ENCODE data around the gene BMAL1.

BMAL1 gene

DNA sequence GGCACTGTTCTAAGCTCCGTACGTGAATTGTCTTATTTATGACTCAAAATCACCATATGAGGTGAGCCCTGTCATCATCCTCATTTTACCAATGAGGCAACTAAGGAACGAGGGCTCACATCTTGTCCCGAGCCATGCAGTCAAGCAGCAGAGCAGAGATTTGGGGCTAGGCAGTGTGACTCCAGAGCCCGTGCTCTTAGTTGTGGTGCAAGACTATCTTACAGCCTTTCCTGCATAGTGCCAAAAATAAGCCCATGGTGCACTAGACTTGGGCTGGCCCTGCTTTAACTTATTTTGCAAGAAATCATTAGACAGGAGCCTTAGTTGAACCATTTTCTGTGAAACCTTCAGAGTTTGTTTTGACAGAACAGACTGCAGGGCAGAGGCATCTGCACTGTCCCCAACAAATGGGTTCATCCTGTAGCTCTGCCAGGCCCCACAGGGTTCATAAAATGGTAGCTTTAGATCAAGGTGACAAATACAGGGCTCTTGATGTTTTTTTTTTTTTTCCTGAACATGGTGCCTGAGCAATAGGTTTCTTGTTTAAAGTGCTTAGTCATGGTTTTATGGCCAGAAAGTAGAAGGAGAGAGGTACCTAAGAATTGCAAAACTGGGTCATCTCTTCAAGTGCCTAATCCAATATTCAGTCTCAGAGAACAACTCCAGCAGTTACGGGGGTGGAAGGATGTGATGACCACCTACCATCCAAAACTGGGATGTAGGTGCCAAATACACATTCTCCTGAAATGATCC lies 56.6 kb downstream of the BMAL1 start:
- H3K9me3 Mint-ChIP-seq = no peaks in the 10 kb centered on the region
- peaks cover 13% of the 10 kb centered on the region for H3K36me3 Mint-ChIP-seq
- peak overlapping the region; percentile 74 for H3K27ac Mint-ChIP-seq
- peak overlapping the region; percentile 21 for H3K4me3 Mint-ChIP-seq
- ATAC-seq (no peak), DNase-seq (ENCODE audit: low spot score in 2 of 2) (no peak)
- H3K4me1 Mint-ChIP-seq = peaks cover 83% of the 10 kb centered on the region

DNA sequence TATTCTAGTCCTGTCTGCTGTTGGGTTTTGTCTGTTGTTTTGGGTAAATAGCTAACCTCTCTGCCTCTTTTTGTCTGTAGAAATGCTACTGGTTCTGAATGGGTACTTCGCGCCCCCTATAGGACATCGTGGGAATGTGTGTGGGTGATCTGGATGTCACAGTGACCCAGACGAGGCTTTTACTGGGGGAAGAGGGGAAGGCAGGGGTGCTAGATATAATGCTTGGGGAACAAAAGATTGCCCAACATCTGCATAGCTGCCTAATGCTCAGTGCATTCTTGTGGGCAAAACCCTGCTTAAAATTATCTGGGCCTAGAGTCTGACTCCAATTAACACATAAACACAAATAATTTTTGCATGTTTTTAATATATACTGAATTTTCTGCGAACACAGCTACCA lies 57.7 kb downstream of the BMAL1 start:
- DNase-seq (ENCODE audit: low spot score in 2 of 2) (peak; percentile 57 to 78), ATAC-seq (peak; percentile 24)
- H3K4me3 Mint-ChIP-seq = no peak overlapping the region
- H3K36me3 Mint-ChIP-seq = peaks cover 11% of the 10 kb centered on the region
- H3K9me3 Mint-ChIP-seq = no peaks in the 10 kb centered on the region
- no peak overlapping the region for H3K27ac Mint-ChIP-seq
- peaks cover 85% of the 10 kb centered on the region for H3K4me1 Mint-ChIP-seq

DNA sequence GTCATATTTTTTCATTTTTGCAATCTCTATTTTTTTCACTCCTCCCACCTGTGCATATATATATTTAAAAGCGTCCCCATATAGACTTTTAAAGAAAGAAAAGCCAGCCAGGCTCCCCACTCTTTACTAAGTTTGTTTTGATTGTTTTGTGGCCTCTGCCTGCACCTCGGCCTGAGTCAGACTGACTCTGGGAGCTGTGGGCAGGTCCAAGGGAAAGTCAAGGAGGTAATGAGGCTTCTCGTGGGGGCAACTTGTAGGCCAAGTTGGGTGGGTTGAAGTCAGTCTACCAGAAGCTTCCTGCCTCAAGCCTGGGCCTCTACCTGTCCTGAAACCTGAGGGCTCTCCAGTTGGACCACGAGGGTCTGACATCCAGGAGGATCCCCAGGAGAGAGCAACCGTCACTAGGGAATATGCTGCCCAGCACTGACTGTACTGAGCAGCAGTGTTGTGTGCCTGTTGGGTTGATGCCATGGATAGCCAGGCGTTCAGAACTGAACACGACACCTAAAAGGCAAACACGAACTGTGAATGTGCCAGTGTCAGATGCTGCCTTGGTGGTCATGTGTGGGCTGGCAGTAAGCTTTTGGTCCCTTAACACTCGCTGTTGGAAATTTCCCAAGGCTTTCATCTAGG lies 58.8 kb downstream of the BMAL1 start:
- Mint-ChIP-seq H3K4me1 (peaks cover 86% of the 10 kb centered on the region), H3K9me3 (no peaks in the 10 kb centered on the region), H3K36me3 (peaks cover 17% of the 10 kb centered on the region), H3K4me3 (no peak overlapping the region), H3K27ac (no peak overlapping the region)
- DNase-seq (ENCODE audit: low spot score in 2 of 2) (no peak), ATAC-seq (no peak)

DNA sequence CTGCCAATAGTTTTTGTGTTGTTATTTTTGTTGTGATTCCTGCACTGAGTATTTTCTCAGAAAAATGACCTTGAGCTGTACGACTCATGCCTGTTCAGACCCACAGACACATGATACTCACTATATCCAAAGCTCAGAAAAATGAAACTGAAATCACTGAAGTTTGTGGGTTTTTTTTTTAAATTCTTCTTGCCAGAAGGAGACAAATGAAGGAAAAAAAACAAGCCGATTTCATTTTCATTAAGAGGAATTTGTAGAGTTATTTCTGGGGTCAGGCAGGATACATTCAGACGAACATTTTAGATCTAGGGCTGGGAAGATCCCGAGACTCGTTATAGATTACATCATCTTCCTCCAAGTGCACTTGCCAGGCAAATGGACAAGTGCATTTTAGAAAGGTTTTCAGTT lies 60.4 kb downstream of the BMAL1 start:
- ATAC-seq (peak; percentile 68), DNase-seq (ENCODE audit: low spot score in 2 of 2) (no peak)
- peaks cover 25% of the 10 kb centered on the region for H3K36me3 Mint-ChIP-seq
- peak overlapping the region; percentile 63 for H3K4me3 Mint-ChIP-seq
- H3K27ac Mint-ChIP-seq = peak overlapping the region; percentile 87
- no peaks in the 10 kb centered on the region for H3K9me3 Mint-ChIP-seq
- peaks cover 80% of the 10 kb centered on the region for H3K4me1 Mint-ChIP-seq

DNA sequence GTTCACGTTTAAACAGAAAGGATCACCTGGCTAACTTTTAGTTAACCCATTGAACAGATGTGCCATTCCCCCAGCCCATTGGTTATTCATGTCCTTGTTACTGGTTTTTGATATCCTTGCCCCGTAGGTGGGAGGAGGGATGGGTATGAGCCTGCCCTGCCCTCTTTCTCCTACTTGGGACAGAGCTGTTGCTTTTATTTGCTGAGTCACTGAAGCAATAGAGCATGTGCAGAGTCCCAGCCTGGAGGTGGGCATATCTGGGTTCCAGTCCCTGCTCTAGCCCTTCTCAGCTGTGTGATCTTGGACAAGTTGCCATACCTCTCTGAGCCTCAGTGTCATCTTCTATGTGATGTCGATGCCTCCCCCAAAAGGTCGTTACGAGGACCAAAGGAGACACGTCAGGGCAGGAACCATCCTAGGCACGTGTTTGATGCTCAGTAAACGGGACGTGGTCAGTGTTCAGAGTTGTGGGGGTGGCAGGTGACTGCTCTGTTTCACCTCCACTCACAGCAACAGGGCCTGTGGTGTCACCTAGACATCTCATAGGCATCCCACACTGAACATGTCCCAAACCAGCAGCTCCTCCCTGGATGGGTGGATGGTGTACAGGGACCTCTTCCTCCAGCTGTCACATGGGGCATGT lies 61.0 kb downstream of the BMAL1 start:
- no peaks in the 10 kb centered on the region for H3K9me3 Mint-ChIP-seq
- peaks cover 25% of the 10 kb centered on the region for H3K36me3 Mint-ChIP-seq
- H3K27ac Mint-ChIP-seq = peak overlapping the region; percentile 87
- peak in 1 of 2 donors; percentile 61 for DNase-seq (ENCODE audit: low spot score in 2 of 2)
- H3K4me1 Mint-ChIP-seq = peaks cover 79% of the 10 kb centered on the region
- peak overlapping the region; percentile 63 for H3K4me3 Mint-ChIP-seq
- ATAC-seq = peak; percentile 79

DNA sequence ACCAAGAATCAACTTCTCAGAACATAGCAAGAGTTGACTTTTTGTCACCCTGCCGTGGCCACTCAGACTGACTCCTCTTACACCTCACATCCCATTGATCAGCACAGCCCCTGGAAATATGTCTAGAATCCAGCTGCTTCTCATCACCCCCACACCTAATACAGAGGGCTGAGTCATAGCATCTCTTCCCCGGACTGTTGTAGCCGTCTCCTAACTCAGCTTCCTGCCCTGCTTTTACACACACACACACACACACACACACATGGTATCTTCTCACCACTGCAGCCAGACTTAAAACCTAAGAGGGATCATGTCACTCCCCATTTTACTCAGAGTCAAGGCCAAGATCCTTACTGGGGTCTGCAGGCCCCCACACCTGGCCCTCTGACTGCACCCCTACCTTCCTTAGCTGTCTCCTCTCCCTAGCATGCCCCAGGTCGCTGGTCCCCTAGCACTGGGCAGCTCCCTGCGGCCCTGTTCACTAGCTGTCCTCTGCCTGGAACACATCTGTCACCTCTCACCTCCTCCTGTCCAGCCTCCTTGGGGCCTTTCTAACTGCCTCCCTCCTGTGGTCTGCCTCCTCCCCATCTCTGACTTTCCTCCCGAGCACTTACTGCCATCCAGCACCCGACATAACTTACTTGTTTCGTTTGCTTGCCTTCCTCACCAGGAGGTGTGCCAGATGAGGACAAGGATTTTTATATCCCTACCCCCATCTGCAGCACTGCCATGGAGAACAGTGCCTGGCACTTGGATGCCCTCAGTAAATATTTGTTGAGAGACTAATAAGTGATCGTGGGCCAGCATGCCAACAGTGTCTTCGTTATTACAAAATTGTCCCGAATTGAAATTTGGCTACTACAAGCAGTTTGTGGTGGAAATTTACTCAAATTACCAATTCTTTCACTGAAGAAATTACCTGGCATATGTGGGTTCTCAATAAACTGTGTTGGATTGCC lies 61.9 kb downstream of the BMAL1 start:
- Mint-ChIP-seq H3K9me3 (no peaks in the 10 kb centered on the region), H3K4me3 (peak overlapping the region; percentile 63), H3K4me1 (peaks cover 79% of the 10 kb centered on the region), H3K27ac (peak overlapping the region; percentile 87), H3K36me3 (peaks cover 25% of the 10 kb centered on the region)
- ATAC-seq (peak; percentile 70), DNase-seq (ENCODE audit: low spot score in 2 of 2) (no peak)

DNA sequence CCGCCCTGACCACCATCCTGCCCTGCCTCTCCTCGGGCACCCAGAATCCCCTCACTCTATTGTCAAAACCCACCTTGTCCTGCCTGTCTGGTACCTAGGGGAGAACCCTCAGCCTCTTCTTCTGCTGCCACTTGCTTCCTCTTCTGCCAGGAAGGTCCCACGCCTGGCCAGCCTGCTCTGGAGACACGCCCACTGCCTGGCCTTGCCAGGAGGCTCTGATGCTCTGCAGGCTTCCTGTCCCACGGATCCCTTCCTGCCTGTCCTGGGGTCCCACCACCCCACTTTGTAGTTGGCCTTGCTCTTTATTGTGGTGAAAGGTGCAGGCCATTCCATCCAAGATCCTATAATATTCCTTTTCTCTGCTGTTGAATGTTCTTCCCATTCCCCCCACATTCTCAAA lies 63.4 kb downstream of the BMAL1 start:
- Mint-ChIP-seq H3K4me1 (peaks cover 81% of the 10 kb centered on the region), H3K4me3 (no peak overlapping the region), H3K36me3 (peaks cover 28% of the 10 kb centered on the region), H3K9me3 (no peaks in the 10 kb centered on the region), H3K27ac (peak overlapping the region; percentile 87)
- DNase-seq (ENCODE audit: low spot score in 2 of 2) (no peak), ATAC-seq (no peak)

DNA sequence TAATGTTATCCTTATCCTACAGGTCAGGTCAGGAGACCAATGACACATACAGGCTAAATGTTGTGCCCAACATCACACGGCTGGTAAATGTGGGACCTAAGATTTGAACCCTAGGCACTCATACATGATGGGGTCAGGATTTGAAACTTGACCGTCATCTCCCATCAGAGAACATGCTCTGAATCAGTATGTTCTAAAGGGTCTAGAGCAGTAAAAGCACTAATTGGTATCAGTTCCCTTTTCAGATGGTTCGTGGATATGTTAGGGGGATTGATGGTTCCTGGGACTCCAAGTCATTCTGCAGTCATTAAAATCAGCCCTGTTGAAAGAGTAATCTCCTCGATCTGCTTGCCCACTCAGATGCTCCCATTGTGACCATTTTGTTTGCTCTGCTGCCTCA lies 65.5 kb downstream of the BMAL1 start:
- H3K27ac Mint-ChIP-seq = peak overlapping the region; percentile 87
- ATAC-seq = no peak
- H3K4me1 Mint-ChIP-seq = peaks cover 85% of the 10 kb centered on the region
- no peaks in the 10 kb centered on the region for H3K9me3 Mint-ChIP-seq
- no peak overlapping the region for H3K4me3 Mint-ChIP-seq
- DNase-seq (ENCODE audit: low spot score in 2 of 2) = no peak
- peaks cover 28% of the 10 kb centered on the region for H3K36me3 Mint-ChIP-seq

DNA sequence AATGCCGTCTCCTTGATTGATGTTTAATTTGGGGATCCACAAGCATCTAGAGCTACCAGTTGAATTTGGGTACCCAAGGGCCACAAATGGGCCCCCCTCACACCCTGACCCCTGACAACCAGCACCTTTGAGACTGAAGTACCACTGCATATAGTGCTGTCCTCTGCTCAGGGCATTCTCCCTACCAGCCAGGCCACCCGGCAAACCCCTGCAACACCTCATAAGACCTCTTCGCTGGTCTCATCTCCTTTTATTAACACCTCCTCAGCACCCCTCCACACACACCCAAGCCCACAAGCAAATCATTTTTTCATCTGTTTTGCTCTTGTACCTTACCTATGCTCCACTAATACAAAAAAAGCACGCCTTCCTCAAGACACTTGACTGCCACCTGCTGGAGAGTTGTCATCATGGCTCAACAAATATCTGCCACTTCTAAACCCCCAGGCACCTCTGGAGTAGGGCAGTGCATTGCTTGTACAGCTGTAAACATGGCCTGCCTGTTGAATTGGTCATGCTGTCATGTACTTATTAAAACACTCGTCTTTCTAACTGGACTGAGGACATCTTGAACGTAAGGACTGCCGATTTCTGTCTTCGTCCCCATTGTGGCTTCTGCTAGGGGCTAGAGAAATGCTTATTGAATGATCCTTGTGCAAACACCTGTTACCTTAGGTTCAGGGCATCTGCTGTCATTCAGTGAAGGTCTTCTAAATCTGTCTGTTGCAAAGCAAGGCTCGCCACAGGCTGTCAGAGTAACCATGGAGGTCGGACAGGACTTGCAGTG lies 66.5 kb downstream of the BMAL1 start:
- H3K9me3 Mint-ChIP-seq = no peaks in the 10 kb centered on the region
- ATAC-seq = peak; percentile 56
- peaks cover 32% of the 10 kb centered on the region for H3K36me3 Mint-ChIP-seq
- peak; percentile 55 to 86 for DNase-seq (ENCODE audit: low spot score in 2 of 2)
- peak overlapping the region; percentile 87 for H3K27ac Mint-ChIP-seq
- no peak overlapping the region for H3K4me3 Mint-ChIP-seq
- peaks cover 81% of the 10 kb centered on the region for H3K4me1 Mint-ChIP-seq

DNA sequence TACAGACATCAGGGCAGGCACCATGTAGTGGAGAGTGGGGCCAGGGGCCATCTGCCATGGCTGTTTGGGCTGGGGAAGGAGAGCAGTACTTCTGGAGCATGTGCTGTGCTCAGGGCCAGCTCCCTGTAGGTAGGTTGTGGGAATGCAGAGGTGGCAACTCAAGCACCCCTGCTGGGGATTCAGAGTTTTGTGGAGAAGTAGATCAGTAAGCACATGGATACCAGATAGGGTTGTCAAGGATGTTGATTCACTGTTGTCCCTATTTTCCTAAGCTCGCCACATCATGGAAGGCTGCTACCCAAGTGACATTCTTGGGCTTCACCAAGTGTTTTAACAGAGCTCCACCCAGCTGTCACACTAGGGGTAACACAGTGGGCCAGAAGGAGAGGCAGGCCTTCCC lies 67.2 kb downstream of the BMAL1 start:
- DNase-seq (ENCODE audit: low spot score in 2 of 2) (no peak), ATAC-seq (no peak)
- H3K36me3 Mint-ChIP-seq = peaks cover 34% of the 10 kb centered on the region
- H3K9me3 Mint-ChIP-seq = no peaks in the 10 kb centered on the region
- H3K4me3 Mint-ChIP-seq = no peak overlapping the region
- H3K4me1 Mint-ChIP-seq = peaks cover 74% of the 10 kb centered on the region
- H3K27ac Mint-ChIP-seq = peak overlapping the region; percentile 39

DNA sequence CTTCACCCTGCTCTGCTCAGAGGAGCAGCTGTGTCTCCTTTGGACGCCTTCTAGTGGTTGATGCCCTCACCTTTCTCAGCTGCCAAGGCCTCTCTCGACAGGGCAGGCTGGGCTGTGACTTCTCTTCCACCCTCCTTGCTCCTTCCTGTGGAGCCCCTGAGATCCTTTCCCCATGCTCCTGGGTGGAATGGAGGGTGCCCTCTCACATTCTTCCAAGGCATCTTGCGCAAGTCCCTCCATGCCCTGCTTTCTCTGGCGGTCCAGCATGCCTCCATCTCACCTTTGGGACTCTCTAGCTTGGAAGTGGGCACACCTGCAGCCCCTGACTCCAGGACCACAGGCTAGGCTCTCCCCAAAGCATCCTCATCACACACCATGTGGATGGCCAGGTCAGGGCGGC lies 68.9 kb downstream of the BMAL1 start:
- Mint-ChIP-seq H3K27ac (peak overlapping the region; percentile 39), H3K4me1 (peaks cover 66% of the 10 kb centered on the region), H3K9me3 (no peaks in the 10 kb centered on the region), H3K4me3 (no peak overlapping the region), H3K36me3 (peaks cover 43% of the 10 kb centered on the region)
- DNase-seq (ENCODE audit: low spot score in 2 of 2) = no peak
- no peak for ATAC-seq

DNA sequence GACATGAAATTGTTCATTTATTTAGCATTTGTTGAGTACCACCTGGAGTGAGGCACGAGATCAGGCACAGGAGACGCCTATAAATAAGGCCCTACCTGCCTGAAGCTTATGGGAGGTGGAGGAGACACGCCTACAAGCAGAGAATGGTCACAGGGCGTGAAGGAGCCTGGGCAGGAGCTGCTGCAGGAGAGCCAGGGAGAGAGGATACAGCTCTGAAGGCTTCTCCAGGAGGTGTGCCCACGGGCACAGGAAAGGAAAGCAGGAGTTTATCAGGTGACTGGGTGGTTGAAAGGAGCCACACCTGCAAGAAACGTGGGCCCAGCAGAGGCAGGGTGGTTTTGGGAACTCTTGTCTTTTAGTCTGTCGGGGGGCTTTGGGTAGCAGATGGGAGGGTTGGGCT lies 70.3 kb downstream of the BMAL1 start:
- Mint-ChIP-seq H3K36me3 (peaks cover 46% of the 10 kb centered on the region), H3K4me3 (peak overlapping the region; percentile 23), H3K4me1 (peaks cover 64% of the 10 kb centered on the region), H3K27ac (peak overlapping the region; percentile 93), H3K9me3 (no peaks in the 10 kb centered on the region)
- no peak for DNase-seq (ENCODE audit: low spot score in 2 of 2)
- ATAC-seq = no peak

DNA sequence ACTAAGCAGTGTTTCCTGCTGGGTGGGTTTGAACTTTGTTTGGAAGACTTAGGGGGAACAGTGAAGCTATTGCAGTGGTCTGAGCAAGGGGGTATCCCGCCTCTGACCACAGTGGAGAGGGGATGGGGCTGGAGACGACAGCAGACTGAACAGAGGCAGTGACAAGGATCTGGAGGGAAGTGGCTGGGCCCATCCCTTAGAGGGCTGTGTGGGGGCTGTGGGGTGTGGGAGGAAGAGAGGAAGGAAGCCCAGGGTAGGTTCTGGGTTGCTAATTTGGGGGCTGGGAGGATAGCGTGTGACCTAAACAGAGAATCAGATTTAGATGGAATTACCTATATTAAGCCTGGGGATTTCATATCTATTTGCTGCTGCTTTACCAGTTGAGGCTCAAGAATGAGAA lies 70.7 kb downstream of the BMAL1 start:
- Mint-ChIP-seq H3K4me1 (peaks cover 63% of the 10 kb centered on the region), H3K27ac (peak overlapping the region; percentile 93), H3K4me3 (peak overlapping the region; percentile 23)

DNA sequence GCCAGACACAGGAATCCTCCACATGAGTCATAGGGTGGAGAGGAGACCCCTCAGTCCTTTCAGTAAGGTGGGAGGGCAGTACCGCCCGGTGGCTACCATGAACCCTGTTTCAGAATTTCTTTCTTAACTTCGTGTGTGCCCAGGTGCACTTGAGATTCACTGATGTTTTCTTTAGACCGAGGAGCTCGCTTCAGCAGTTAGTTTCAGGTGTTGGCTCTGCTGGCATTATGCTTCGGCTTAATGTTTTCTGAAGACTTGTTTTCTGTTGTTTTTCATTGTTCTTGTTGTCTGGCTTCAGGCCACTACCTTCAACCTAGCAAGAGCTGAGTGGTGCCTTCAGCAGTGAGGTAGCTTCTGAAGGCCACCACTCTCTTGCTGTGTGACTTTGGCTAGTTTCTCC lies 71.5 kb downstream of the BMAL1 start:
- Mint-ChIP-seq H3K9me3 (no peaks in the 10 kb centered on the region), H3K27ac (peak overlapping the region; percentile 93), H3K36me3 (peaks cover 58% of the 10 kb centered on the region), H3K4me3 (no peak overlapping the region), H3K4me1 (peaks cover 57% of the 10 kb centered on the region)
- DNase-seq (ENCODE audit: low spot score in 2 of 2) = no peak
- no peak for ATAC-seq

More for the DNA sequence above, 70.7 kb downstream of the BMAL1 start:
- Mint-ChIP-seq H3K9me3 (no peaks in the 10 kb centered on the region), H3K36me3 (peaks cover 51% of the 10 kb centered on the region)
- ATAC-seq (peak; percentile 31), DNase-seq (ENCODE audit: low spot score in 2 of 2) (no peak)

Measured in stimulated activated effector memory CD8-positive, alpha-beta T cell treated with anti-CD3 and anti-CD28 coated beads, Interleukin-12 subunit alpha, Interleukin-12 subunit beta, amount 100 ng/mL, for 72 hours (primary cell).